Upper lobe of right lung (tissue), 1 donor: ENCODE results near the gene DAZAP2. TPM values are rescaled to one million over a fixed set of nuclear protein-coding genes. Genes with fewer than 3 reads are reported as not detected.

Experiments used
- ATAC-seq: fragments of 200-7000 bp; cut with Tn5 transposase; one replicate; pipeline ENCODE4 v1.9.1; 2020; ENCODE audit warnings: mild to moderate bottlenecking, moderate library complexity
- DNase-seq: peaks from one replicate; pipeline ENCODE4 v3.0.0-alpha.2; 2020
- H3K27ac ChIP-seq: fragments of 200-600 bp; one replicate; pipeline ENCODE4 v1.8.0; 2022
- H3K27me3 ChIP-seq: fragments of 200-600 bp; one replicate; pipeline ENCODE4 v1.8.0; 2022; ENCODE audit warnings: mild to moderate bottlenecking
- H3K36me3 ChIP-seq: fragments of 200-600 bp; one replicate; pipeline ENCODE4 v1.8.0; 2022
- H3K4me1 ChIP-seq: fragments of 200-600 bp; one replicate; pipeline ENCODE4 v1.8.0; 2022
- H3K4me3 ChIP-seq: fragments of 200-600 bp; one replicate; pipeline ENCODE4 v1.8.0; 2022; ENCODE audit warnings: mild to moderate bottlenecking
- H3K9me3 ChIP-seq: fragments of 200-600 bp; one replicate; pipeline ENCODE4 v1.8.0; 2022
- intact Hi-C: fragments of 100-400 bp; cut with DNase I; formaldehyde crosslinking; loops from one replicate; pipeline ENCODE4 v1.11.0; 2022
- long read RNA-seq: library from polyadenylated mRNA; unstranded; transcript quantifications from one replicate; pipeline ENCODE4 v2.0.0, GENCODE V29; 2021
- total RNA-seq: library from RNA; stranded (reverse); fragmentation: NEBNext Ultra II Directional; extraction: Animal tissue kit (Norgen Biotek cat#: 25700); gene quantifications from one replicate; pipeline ENCODE4 v1.2.1, GENCODE V29; 2021
- TF ChIP-seq, protein P1 (sequence below): fragments of 200-600 bp; IDR thresholded peaks from one replicate; pipeline ENCODE4 v1.8.0; 2022; ENCODE audit warnings: antibody characterized with exemption
- donor health status: DM: no; HTN: yes; CAD: no; lungs with severe emphysema.

DAZAP2 gene, protein sequence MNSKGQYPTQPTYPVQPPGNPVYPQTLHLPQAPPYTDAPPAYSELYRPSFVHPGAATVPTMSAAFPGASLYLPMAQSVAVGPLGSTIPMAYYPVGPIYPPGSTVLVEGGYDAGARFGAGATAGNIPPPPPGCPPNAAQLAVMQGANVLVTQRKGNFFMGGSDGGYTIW
- 244 TPM for total RNA-seq
- long read RNA-seq, transcript DAZAP2-214 (2 exons, 3,664 nt) = minor isoform, 14 of 446 reads
- long read RNA-seq, transcript DAZAP2-202 (4 exons, 1,117 nt) = minor isoform, 5 of 446 reads
- long read RNA-seq, transcript DAZAP2-201 (4 exons, 2,598 nt) = major isoform, 392 of 446 reads
- long read RNA-seq, partial matches to known transcripts = 11 of 446 reads
- long read RNA-seq, other reads (novel, unspliced or antisense) = 16 of 446 reads

DNA sequence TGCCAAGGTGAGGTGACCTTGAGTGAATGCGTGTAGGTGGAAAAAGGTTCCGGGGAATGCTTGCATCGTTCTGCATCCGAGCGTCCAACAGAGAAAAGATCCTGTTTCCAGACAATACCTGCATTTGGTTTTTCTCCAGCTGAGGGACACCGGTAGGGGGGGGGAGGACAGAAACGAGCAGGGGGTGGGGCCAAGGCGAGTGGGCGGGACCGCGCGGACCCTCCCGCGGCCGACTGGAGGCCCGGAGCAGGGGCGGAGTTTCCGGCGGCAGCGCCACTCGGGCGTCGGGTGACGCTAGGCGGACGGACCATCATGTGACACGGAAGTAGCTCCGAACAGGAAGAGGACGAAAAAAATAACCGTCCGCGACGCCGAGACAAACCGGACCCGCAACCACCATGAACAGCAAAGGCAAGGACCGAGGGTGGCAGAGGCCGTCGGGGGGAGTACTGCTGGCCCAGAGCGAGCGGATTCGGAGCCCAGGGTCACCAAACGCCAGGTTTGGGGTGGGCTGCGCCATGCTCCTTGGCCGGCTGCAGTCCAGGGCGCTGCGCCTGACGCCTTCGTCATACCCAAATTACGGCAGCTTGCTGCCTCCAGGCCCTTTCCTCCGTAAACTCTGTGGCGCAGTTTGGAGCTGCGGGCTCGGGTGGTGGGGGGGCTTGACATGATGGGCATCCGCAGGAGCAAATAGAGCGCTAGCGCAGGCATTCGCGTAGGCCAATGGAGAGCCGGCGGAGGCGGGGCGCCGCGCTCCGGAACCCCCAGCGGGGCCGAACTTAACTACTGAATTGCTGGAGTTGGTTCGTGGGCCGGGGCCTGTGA is at the start of gene DAZAP2:
DAZAP2 (plus strand) TSS at position 317 of the 825 bp plus-strand sequence; CDS start at position 399, 82 bp downstream.
- TF ChIP-seq, protein P1, sequence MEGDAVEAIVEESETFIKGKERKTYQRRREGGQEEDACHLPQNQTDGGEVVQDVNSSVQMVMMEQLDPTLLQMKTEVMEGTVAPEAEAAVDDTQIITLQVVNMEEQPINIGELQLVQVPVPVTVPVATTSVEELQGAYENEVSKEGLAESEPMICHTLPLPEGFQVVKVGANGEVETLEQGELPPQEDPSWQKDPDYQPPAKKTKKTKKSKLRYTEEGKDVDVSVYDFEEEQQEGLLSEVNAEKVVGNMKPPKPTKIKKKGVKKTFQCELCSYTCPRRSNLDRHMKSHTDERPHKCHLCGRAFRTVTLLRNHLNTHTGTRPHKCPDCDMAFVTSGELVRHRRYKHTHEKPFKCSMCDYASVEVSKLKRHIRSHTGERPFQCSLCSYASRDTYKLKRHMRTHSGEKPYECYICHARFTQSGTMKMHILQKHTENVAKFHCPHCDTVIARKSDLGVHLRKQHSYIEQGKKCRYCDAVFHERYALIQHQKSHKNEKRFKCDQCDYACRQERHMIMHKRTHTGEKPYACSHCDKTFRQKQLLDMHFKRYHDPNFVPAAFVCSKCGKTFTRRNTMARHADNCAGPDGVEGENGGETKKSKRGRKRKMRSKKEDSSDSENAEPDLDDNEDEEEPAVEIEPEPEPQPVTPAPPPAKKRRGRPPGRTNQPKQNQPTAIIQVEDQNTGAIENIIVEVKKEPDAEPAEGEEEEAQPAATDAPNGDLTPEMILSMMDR = no peak
- H3K27ac ChIP-seq = peak within 1 kb of the TSS; percentile 100
- H3K4me1 ChIP-seq = peaks cover 32% of the 10 kb centered on the region
- H3K9me3 ChIP-seq = no peaks in the 10 kb centered on the region
- intact Hi-C loops = no loop called here
- ATAC-seq (peak; percentile 97), DNase-seq (peak; percentile 99)
- peaks cover 38% of the 10 kb centered on the region for H3K36me3 ChIP-seq
- peak within 1 kb of the TSS; percentile 85 for H3K4me3 ChIP-seq
- H3K27me3 ChIP-seq = no peaks in the 10 kb centered on the region

DNA sequence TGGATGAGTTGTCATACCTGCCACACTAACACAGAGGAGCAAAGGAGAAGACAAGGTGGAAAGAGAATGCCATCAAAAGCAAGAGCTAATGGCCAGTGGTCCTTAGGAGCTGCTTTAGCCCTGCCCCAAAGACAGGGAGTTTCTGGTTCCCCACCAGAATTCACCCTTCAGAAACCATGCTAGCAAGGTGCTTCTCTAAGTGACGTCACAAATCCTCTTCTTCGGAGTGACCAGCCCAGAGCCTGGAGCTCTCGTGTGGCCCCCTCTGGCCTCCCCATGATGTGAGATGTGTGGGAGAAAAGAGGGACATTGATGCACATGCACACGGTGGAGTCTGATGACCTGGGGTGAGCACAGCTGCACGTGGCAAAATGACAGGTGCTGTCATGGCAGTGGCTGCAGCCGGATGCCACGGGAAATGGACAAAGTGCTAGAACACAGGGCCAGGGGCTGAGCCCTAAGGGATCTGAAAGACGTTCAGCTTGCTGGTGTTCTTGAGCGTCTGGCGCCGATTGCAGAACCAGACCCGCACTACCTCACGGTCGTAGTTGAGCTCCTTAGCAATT is 48.8 kb upstream of the DAZAP2 start:
- TF ChIP-seq, protein P1 = no peak
- no peaks in the 10 kb centered on the region for H3K27me3 ChIP-seq
- no peak overlapping the region for H3K4me3 ChIP-seq
- peaks cover 16% of the 10 kb centered on the region for H3K36me3 ChIP-seq
- no peaks in the 10 kb centered on the region for H3K9me3 ChIP-seq
- no peak for ATAC-seq
- intact Hi-C loops = no loop called here
- H3K4me1 ChIP-seq = no peaks in the 10 kb centered on the region
- no peak overlapping the region for H3K27ac ChIP-seq
- no peak for DNase-seq

DNA sequence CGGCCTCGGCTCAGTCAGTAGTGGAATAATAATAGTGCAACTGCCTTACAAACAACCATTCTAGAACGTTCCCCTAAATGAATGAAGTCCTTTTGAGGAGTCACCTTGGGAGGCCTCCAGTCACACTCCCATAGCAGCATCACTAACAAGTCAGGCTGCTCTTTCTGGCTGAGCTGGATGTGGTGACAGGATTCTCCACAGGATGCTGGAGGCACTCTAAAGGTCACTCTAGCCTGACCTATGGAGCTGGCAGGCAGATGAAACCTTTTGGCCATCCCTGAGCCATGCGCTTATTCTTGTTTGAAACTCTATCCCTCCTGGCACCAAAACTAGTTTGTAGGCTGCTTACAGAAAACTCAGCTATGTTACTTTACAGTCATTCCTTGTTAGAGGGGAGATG is 47.8 kb upstream of the DAZAP2 start:
- intact Hi-C loops = no loop called here
- DNase-seq (no peak), ATAC-seq (no peak)
- H3K36me3 ChIP-seq = peaks cover 16% of the 10 kb centered on the region
- no peaks in the 10 kb centered on the region for H3K4me1 ChIP-seq
- no peaks in the 10 kb centered on the region for H3K27me3 ChIP-seq
- no peak overlapping the region for H3K27ac ChIP-seq
- H3K9me3 ChIP-seq = no peaks in the 10 kb centered on the region
- no peak overlapping the region for H3K4me3 ChIP-seq
- TF ChIP-seq, protein P1 = no peak

DNA sequence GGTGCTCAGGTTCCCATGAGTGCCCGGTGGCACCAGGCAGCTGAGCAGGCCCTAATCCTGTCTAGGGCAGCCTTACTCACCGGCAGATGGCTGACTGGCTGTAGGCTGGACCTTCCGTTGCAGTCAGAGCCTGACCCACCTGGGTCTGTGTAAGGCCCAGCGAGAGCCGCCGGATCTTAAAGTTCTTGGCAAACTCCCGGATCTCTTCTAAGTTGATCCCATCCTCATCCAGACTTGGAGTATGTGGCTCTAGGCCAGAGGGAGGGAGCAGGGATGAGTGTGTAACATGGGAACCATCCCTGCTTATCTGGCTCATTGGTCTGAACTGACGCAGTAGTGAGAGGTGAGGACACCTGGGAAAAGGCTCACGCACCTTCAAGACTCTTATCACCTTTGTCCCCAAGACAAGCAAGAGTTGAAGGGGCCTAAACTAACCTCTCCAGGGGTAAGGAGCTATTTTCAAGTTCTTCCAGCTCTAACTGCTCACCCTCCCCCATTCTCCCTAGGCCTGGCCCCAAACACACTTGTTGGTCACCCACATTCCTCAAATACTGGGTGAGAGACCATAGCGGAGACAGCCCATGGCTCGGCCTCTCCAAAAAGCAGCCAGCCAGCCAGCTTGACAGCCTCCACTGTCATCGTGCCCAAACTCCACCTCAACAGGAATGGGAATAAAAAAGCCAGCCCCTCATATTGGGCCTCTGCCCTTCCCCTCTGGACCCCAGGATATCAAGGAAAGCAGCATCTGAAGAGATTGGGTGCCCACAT is 46.9 kb upstream of the DAZAP2 start:
- H3K9me3 ChIP-seq = no peaks in the 10 kb centered on the region
- ATAC-seq (no peak), DNase-seq (no peak)
- TF ChIP-seq, protein P1 = no peak
- H3K36me3 ChIP-seq = peaks cover 16% of the 10 kb centered on the region
- H3K4me3 ChIP-seq = no peak overlapping the region
- no peaks in the 10 kb centered on the region for H3K27me3 ChIP-seq
- H3K4me1 ChIP-seq = no peaks in the 10 kb centered on the region
- H3K27ac ChIP-seq = no peak overlapping the region
- intact Hi-C loops = no loop called here

DNA sequence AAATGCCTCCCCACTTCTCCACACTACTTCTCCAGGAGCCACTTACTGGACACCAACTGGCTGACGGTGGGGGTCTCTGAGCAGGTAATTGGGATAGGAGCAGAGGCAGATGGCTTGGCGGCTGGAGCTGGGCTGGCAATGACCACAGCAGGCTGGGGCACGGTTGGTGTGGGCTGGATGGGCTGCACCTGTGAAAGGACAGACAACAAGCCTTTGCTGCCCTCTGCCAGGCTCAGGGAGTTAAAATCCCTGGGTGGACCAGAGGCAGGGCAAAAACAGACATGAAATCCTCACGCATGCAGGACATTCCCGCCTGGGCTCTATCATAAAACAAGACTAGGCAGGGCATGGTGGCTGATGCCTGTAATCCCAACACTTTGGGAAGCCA is 46.3 kb upstream of the DAZAP2 start:
- no peak overlapping the region for H3K4me3 ChIP-seq
- no peaks in the 10 kb centered on the region for H3K9me3 ChIP-seq
- H3K4me1 ChIP-seq = no peaks in the 10 kb centered on the region
- DNase-seq (no peak), ATAC-seq (no peak)
- H3K27me3 ChIP-seq = no peaks in the 10 kb centered on the region
- H3K27ac ChIP-seq = no peak overlapping the region
- intact Hi-C loops = no loop called here
- H3K36me3 ChIP-seq = peaks cover 16% of the 10 kb centered on the region
- TF ChIP-seq, protein P1 = no peak
